ENCODE measurements around the gene ANKRD28.

- TF ChIP-seq CTCF (conservative IDR thresholded peaks at IDR 0.05; ENCODE audit: low read depth, low read length) (no peak), EZH2 (IDR thresholded peaks at IDR 0.05; ENCODE audit: low read length, unreplicated experiment) (no peak)
Measured at GRCh38 chr3:15681668-15682067, 116.1 kb downstream of the ANKRD28 start.

Measured in PC-3 (cell line).